ENCODE measurements around the gene ELP5. TPM values are rescaled to one million over a fixed set of nuclear protein-coding genes. Genes with fewer than 3 reads are reported as not detected.

The ELP5 gene
- total RNA-seq, 1 donor from 2014 or later = 50.6 TPM

- intact Hi-C loops (cut with micrococcal nuclease) = loop anchor here (5.0 kb wide), 1 partner anchor 592 kb away; no protein-coding TSS in a partner anchor
These were observed 2.2 kb upstream of the ELP5 start for GRCh38 chr17:7249830-7250229.

- intact Hi-C loops (cut with micrococcal nuclease) = loop anchor here (5.0 kb wide), 1 partner anchor 591 kb away; no protein-coding TSS in a partner anchor
These were observed 1.1 kb upstream of the ELP5 start for GRCh38 chr17:7250695-7251627.

- intact Hi-C loops (cut with micrococcal nuclease) = loop anchor here (1.0 to 5.0 kb wide), 12 partner anchors 12 to 591 kb away; partner anchors contain the start of genes EIF5A, PHF23, SENP3 and TP53
These were observed 297 bp upstream of the ELP5 start, which contains the start of gene CTDNEP1 for GRCh38 chr17:7251661-7252175. CTDNEP1 (minus strand) TSS chr17:7251734; CDS start chr17:7251296, 438 bp downstream.

GRCh38 chr17:7253082-7253481 lies 1.1 kb downstream of the ELP5 start:
- intact Hi-C loops (cut with micrococcal nuclease) = loop anchor here (5.0 kb wide), 1 partner anchor 589 kb away; no protein-coding TSS in a partner anchor

GRCh38 chr17:7254511-7254910 lies 2.5 kb downstream of the ELP5 start:
- intact Hi-C loops (cut with micrococcal nuclease) = loop anchor here (5.0 kb wide), 1 partner anchor 588 kb away; no protein-coding TSS in a partner anchor

- intact Hi-C loops (cut with micrococcal nuclease) = no loop called here
These were observed 4.9 kb downstream of the ELP5 start for GRCh38 chr17:7256766-7257456.

GRCh38 chr17:7258731-7259554 lies 6.9 kb downstream of the ELP5 start:
- intact Hi-C loops (cut with micrococcal nuclease) = no loop called here

GRCh38 chr17:7259555-7259889 lies 7.5 kb downstream of the ELP5 start:
- intact Hi-C loops (cut with micrococcal nuclease) = no loop called here

GRCh38 chr17:7260151-7260550 lies 8.1 kb downstream of the ELP5 start:
- intact Hi-C loops (cut with micrococcal nuclease) = no loop called here

GRCh38 chr17:7260651-7261378 lies 8.8 kb downstream of the ELP5 start:
- intact Hi-C loops (cut with micrococcal nuclease) = no loop called here

GRCh38 chr17:7261379-7262191 lies 9.6 kb downstream of the ELP5 start:
- intact Hi-C loops (cut with micrococcal nuclease) = loop anchor here (2.0 kb wide), 1 partner anchor 19 kb away; the partner anchor contains the start of gene SLC2A4

GRCh38 chr17:7262192-7262934 lies 10.3 kb downstream of the ELP5 start, which contains the start of gene CLDN7:
CLDN7 (minus strand) TSS chr17:7262478; CDS start chr17:7262043, 435 bp downstream.
- intact Hi-C loops (cut with micrococcal nuclease) = loop anchor here (2.0 kb wide), 1 partner anchor 18 kb away; the partner anchor contains the start of gene SLC2A4

GRCh38 chr17:7262935-7263800 lies 11.2 kb downstream of the ELP5 start:
- intact Hi-C loops (cut with micrococcal nuclease) = loop anchor here (2.0 kb wide), 1 partner anchor 18 kb away; the partner anchor contains the start of gene SLC2A4

- intact Hi-C loops (cut with micrococcal nuclease) = loop anchor here (2.0 kb wide), 1 partner anchor 17 kb away; the partner anchor contains the start of gene SLC2A4
These were observed 11.7 kb downstream of the ELP5 start for GRCh38 chr17:7263801-7264078.

GRCh38 chr17:7266784-7267183 lies 14.8 kb downstream of the ELP5 start:
- intact Hi-C loops (cut with micrococcal nuclease) = no loop called here

- intact Hi-C loops (cut with micrococcal nuclease) = no loop called here
These were observed 27.4 kb downstream of the ELP5 start for GRCh38 chr17:7279448-7279847.

GRCh38 chr17:7280519-7281073 lies 28.6 kb downstream of the ELP5 start:
- intact Hi-C loops (cut with micrococcal nuclease) = loop anchor here (1.0 to 5.0 kb wide), 8 partner anchors 16 to 281 kb away; partner anchors contain the start of genes CLDN7, EIF5A, NEURL4 and SENP3
